ENCODE data around the gene ZP1. TPM values are rescaled to one million over a fixed set of nuclear protein-coding genes. Genes with fewer than 3 reads are reported as not detected.

ZP1 gene
- total and polyA plus RNA-seq, 2 of the 8 experiments (the other 6 are each of a cell fraction or from before 2014, with no cell fraction given), result not detected

- no peak overlapping the region for H3K27ac ChIP-seq (ENCODE audit: low read depth, low read length)
- no peaks in the 10 kb centered on the region for H3K23me2 ChIP-seq (ENCODE audit: low read depth, low read length)
- no peak overlapping the region for H2AK5ac ChIP-seq (ENCODE audit: low read depth, low read length)
- ChIA-PET POLR2A (ENCODE audit: partially characterized antibody) (interaction anchor here (0.8 to 4.2 kb wide), 2 partner anchors 16 to 20 kb away, joined by 5 to 20 read pairs; partner anchors contain the start of gene PTGDR2), CTCF (ENCODE audit: partially characterized antibody) (interaction anchor here (1.1 to 9.5 kb wide), 9 partner anchors 10 to 95 kb away, joined by 3 to 52 read pairs (median 7); partner anchors contain the start of gene PTGDR2)
- H4K20me1 ChIP-seq (replicated peaks in 1 of 2; ENCODE audit: control insufficient read depth in 1 of 2, insufficient read depth in 2 of 2, low read length in 2 of 2), result no peaks in the 10 kb centered on the region
- H3K27me3 ChIP-seq (replicated peaks in 1 of 4; ENCODE audit: control insufficient read depth in 3 of 4, extremely low read depth in 1 of 4, insufficient read depth in 3 of 4, low read length in 3 of 4), result no peaks in the 10 kb centered on the region
- no peak overlapping the region for H3K23ac ChIP-seq (ENCODE audit: insufficient read length)
- DNase-seq (ENCODE audit: low read depth in 1 of 2, low spot score in 2 of 2), result no peak
- H4K8ac ChIP-seq (ENCODE audit: extremely low read depth, insufficient read depth, low read length), result no peak overlapping the region; the same call in 1 of the 2 replicates
- H4K5ac ChIP-seq (ENCODE audit: insufficient read length, low read depth, low read length), result no peak overlapping the region
- no peak overlapping the region for H3K9ac ChIP-seq (replicated peaks in 1 of 4; ENCODE audit: extremely low read depth in 1 of 4, low read depth in 3 of 4, low read length in 3 of 4)
- H2BK5ac ChIP-seq (ENCODE audit: low read depth, low read length), result no peak overlapping the region
- H2BK20ac ChIP-seq (ENCODE audit: low read length), result no peak overlapping the region
- H2BK12ac ChIP-seq (ENCODE audit: low read depth, low read length), result no peak overlapping the region
- no peak overlapping the region for H2AFZ ChIP-seq (ENCODE audit: low read length)
- H3K18ac ChIP-seq (ENCODE audit: extremely low read depth, low read length), result no peak overlapping the region
- no peak overlapping the region for H2BK120ac ChIP-seq (replicated peaks; ENCODE audit: low read depth, low read length)
- H3K4me1 ChIP-seq (replicated peaks in 1 of 4; ENCODE audit: control insufficient read depth in 3 of 4, insufficient read depth in 4 of 4, low read length in 3 of 4), result peaks cover 0 to 4% (median 0%) of the 10 kb centered on the region in 4 experiments; a peak in 4 of 7 replicates
- H3K79me2 ChIP-seq (ENCODE audit: control insufficient read depth in 1 of 2, insufficient read depth in 2 of 2, low read length in 2 of 2), result no peaks in the 10 kb centered on the region
- H3K4ac ChIP-seq (replicated peaks; ENCODE audit: insufficient read length, low read depth, low read length), result no peak overlapping the region
- WGBS, 2 experiments (ENCODE audit: extremely low coverage in 1 of 2, insufficient coverage in 1 of 2, insufficient read length in 1 of 2, insufficient replicate concordance in 2 of 2, low coverage in 1 of 2, low lambda C conversion rate in 2 of 2, missing lambda C conversion rate in 1 of 2), result 87% methylated on average over 13 of the region's 13 CpGs; no CpG with 5 or more reads in 1 of the 2 experiments
- no peak overlapping the region for H2BK15ac ChIP-seq (ENCODE audit: low read length)
- no peak overlapping the region for H3K14ac ChIP-seq (ENCODE audit: insufficient read length)
- H3K36me3 ChIP-seq (ENCODE audit: control insufficient read depth in 2 of 4, insufficient read depth in 4 of 4, low read length in 3 of 4), result no peaks in the 10 kb centered on the region
- no peaks in the 10 kb centered on the region for H3K79me1 ChIP-seq (ENCODE audit: low read depth, low read length)
- no peak overlapping the region for H4K91ac ChIP-seq (replicated peaks; ENCODE audit: insufficient read length, low read length)
- H3K4me2 ChIP-seq (ENCODE audit: insufficient read depth in 1 of 2, low read depth in 2 of 2, low read length in 2 of 2), result no peak overlapping the region
- H3K4me3 ChIP-seq (ENCODE audit: extremely low read depth in 1 of 4, insufficient read depth in 2 of 4, low read depth in 3 of 4, low read length in 4 of 4), result no peak overlapping the region
- H3K9me3 ChIP-seq (ENCODE audit: insufficient read depth in 2 of 2, low read depth in 1 of 2, low read length in 1 of 2), result no peaks in the 10 kb centered on the region
- no peak for FAIRE-seq
- H3K56ac ChIP-seq (replicated peaks; ENCODE audit: insufficient read length, low read depth, low read length), result no peak overlapping the region
- TF ChIP-seq SIRT6 (IDR thresholded peaks at IDR 0.05; ENCODE audit: low read length), result no peak
- TF ChIP-seq E2F6 (IDR thresholded peaks at IDR 0.05), result no peak
- TF ChIP-seq EGR1 (IDR thresholded peaks at IDR 0.05; ENCODE audit: borderline replicate concordance, low read depth, low read length), result no peak
- TF ChIP-seq SUZ12 (IDR thresholded peaks at IDR 0.05; ENCODE audit: low read length), result no peak
- no peak for TF ChIP-seq POLR2AphosphoS5 (IDR thresholded peaks at IDR 0.05; ENCODE audit: low read depth, low read length)
- TF ChIP-seq CTCF (IDR thresholded peaks at IDR 0.05; ENCODE audit: control extremely low read depth in 1 of 3, insufficient read depth in 1 of 3, low read depth in 1 of 3, low read length in 3 of 3), result no peak
- no peak for TF ChIP-seq GABPA (IDR thresholded peaks at IDR 0.05; ENCODE audit: borderline replicate concordance, insufficient read depth, low read length)
- no peak for TF ChIP-seq TCF12 (IDR thresholded peaks at IDR 0.05; ENCODE audit: low read depth, low read length)
Observed at GRCh38 chr11:60870733-60871377, 3.5 kb downstream of the ZP1 start.
